Esophagus muscularis mucosa (tissue), 4 donors: ENCODE data around the gene RNF111. TPM values are rescaled to one million over a fixed set of nuclear protein-coding genes. Genes with fewer than 3 reads are reported as not detected.

Experiments
- DNase-seq: peaks from one replicate; pipeline ENCODE4 v3.0.0-alpha.2; 2017; ENCODE audit errors: extremely low spot score
- H3K27ac ChIP-seq, 4 donors: fragments of 200-600 bp; sonication (generic); replicated peaks in 1 of 4; 1 replicate in 3 of 4; 2 replicates in 1 of 4; pipeline ENCODE4 v1.5.1; 2016 to 2019; ENCODE audit warnings: mild to moderate bottlenecking in 1 of 4
- H3K27me3 ChIP-seq, 4 donors: fragments of 200-600 bp; sonication (generic); one replicate each; pipeline versions ENCODE4 v1.5.1 to v1.6.0; 2016 to 2019
- H3K36me3 ChIP-seq, 4 donors: fragments of 200-600 bp; sonication (generic); one replicate each; pipeline ENCODE4 v1.5.1; 2016 to 2019
- H3K4me1 ChIP-seq, 4 donors: fragments of 200-600 bp; sonication (generic); one replicate each; pipeline ENCODE4 v1.5.1; 2016 to 2019
- H3K4me3 ChIP-seq, 4 donors: fragments of 200-600 bp; sonication (generic); 1 replicate in 2 of 4; 2 replicates in 2 of 4; pipeline ENCODE4 v1.5.1; 2016 to 2019; ENCODE audit warnings: mild to moderate bottlenecking in 4 of 4, moderate library complexity in 1 of 4
- H3K9me3 ChIP-seq, 4 donors: fragments of 200-600 bp; sonication (generic); 1 replicate in 3 of 4; 2 replicates in 1 of 4; pipeline ENCODE4 v1.5.1; 2016 to 2019
- EP300 ChIP-seq: sonication (generic); formaldehyde crosslinking; IDR thresholded peaks from one replicate; pipeline ENCODE4 v1.6.1; 2017; ENCODE audit warnings: antibody characterized with exemption
- POLR2A ChIP-seq: fragments of 450-650 bp; IDR thresholded peaks from one replicate; pipeline ENCODE4 v1.6.1; 2017; ENCODE audit warnings: antibody characterized with exemption, moderate library complexity, mild to moderate bottlenecking, low read depth
- POLR2AphosphoS5 ChIP-seq, 2 donors: sonication (generic); formaldehyde crosslinking; IDR thresholded peaks; one replicate each; pipeline ENCODE4 v1.6.1; 2017; ENCODE audit warnings: antibody characterized with exemption in 2 of 2
- WGBS: methylation state at CpG from one replicate; pipeline ENCODE4 v1.1.5; 2018; 5-methylcytosine and 5-hydroxymethylcytosine counted together
- intact Hi-C: fragments of 100-400 bp; cut with DNase I; formaldehyde crosslinking; loops from one replicate; pipeline ENCODE4 v1.15.1; 2023
- total RNA-seq, 4 donors: library from RNA; depleted of rRNA; stranded (reverse); fragments of >200 nt; gene quantifications; one replicate each; pipeline versions ENCODE4 v1.1.0 to v1.2.1, GENCODE V29; 2016
- TF ChIP-seq, protein P1 (sequence below), 3 experiments: fragments of 200-600 bp in 2 of 3; fragments of 450-650 bp in 1 of 3; sonication (generic) in 2 of 3; IDR thresholded peaks; one replicate each; pipeline ENCODE4 v1.5.1; 2017 to 2019; ENCODE audit warnings: antibody characterized with exemption in 3 of 3, mild to moderate bottlenecking in 2 of 3, moderate library complexity in 1 of 3

The RNF111 gene
- total RNA-seq, 4 donors from 2014 or later, result 14.1 to 19.9 (median 18.4) TPM

DNA sequence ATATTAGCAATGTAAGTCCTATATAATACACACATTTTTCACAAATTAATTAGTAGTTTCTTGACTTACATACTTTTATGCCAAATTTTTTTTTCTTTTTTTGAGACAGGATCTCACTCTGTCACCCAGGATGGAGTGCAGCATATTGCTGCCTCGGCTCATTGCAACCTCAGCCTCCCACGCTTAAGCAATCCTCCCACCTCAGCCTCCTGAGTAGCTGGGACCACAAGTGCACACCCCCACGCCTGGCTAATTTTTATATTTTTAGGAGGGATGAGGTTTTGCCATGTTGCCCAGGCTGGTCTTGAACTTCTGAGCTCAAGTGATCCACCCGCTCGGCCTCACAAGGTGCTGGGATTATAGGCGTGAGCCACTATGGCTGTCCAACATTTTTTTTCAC is 54.6 kb downstream of the RNF111 start:
- no peak overlapping the region for H3K27ac ChIP-seq
- H3K4me1 ChIP-seq, result peaks cover 3 to 37% (median 17%) of the 10 kb centered on the region in 4 donors
- no peak for TF ChIP-seq POLR2A
- no peak for TF ChIP-seq POLR2AphosphoS5 (IDR thresholded peaks at IDR 0.05)
- TF ChIP-seq EP300, result no peak
- peaks cover 0 to 12% (median 3%) of the 10 kb centered on the region in 4 donors for H3K36me3 ChIP-seq
- H3K4me3 ChIP-seq, result no peak overlapping the region
- intact Hi-C loops, result no loop called here
- no peaks in the 10 kb centered on the region for H3K9me3 ChIP-seq
- over 99% methylated on average over 6 of the region's 6 CpGs for WGBS
- DNase-seq, result no peak
- H3K27me3 ChIP-seq, result no peaks in the 10 kb centered on the region

GRCh38 chr15:59048897-59049296 is 61.4 kb downstream of the RNF111 start:
- Histone ChIP-seq H3K4me1 (peaks cover 0 to 15% (median 13%) of the 10 kb centered on the region in 4 donors), H3K36me3 (peaks cover 0 to 15% (median 3%) of the 10 kb centered on the region in 4 donors), H3K27me3 (no peaks in the 10 kb centered on the region), H3K9me3 (no peaks in the 10 kb centered on the region), H3K27ac (no peak overlapping the region), H3K4me3 (no peak overlapping the region)
- intact Hi-C loops, result no loop called here
- 97% methylated on average over 3 of the region's 3 CpGs for WGBS
- no peak for DNase-seq
- TF ChIP-seq POLR2AphosphoS5 (IDR thresholded peaks at IDR 0.05), result no peak
- no peak for TF ChIP-seq EP300

DNA sequence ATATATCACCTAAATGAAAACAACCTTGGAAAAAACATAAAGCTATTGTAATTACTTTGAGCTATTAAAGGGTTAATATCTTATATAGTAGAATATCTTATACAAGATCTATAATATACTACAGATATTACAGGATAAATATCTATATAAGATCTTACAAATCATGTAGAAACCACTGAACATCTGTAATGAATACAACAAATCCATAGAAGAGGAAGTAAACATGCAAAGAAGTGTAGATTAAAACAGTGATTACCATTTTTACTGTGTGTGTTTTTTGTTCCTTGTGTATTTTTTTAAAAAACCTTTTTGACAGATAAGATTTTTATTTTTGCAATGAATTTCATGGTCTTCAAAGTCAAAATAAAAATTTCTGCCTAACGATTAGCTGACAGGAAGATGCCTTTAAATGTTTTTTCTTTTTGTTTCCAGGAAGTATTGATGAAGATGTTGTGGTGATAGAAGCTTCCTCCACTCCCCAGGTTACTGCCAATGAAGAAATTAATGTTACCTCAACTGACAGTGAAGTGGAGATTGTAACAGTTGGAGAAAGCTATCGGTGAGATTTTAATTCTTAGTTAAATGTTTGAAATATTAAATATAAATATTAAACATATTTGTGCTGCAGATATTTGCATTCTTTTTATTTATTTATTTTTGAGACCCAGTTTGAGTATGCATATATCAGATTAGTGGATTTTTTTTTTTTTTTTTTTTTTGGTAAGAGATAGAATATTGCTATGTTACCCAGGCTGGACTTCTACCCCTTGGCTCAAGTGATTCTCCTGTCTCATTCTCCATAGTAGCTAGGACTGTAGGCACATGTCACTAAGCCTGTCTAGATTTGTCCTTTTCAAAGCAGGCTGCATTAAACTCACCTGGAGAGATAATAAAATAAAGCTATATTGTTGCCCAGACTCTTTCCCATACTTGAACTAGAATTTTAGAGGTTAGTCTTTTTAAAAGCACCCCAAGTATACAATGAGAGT is 64.7 kb downstream of the RNF111 start:
- Histone ChIP-seq H3K4me1 (no peaks in the 10 kb centered on the region), H3K36me3 (peaks cover 4 to 45% (median 22%) of the 10 kb centered on the region in 4 donors), H3K27ac (no peak overlapping the region), H3K27me3 (no peaks in the 10 kb centered on the region), H3K9me3 (no peaks in the 10 kb centered on the region), H3K4me3 (no peak overlapping the region)
- no peak for DNase-seq
- 76% methylated on average over 2 of the region's 2 CpGs for WGBS
- intact Hi-C loops, result no loop called here
- TF ChIP-seq, protein P1, sequence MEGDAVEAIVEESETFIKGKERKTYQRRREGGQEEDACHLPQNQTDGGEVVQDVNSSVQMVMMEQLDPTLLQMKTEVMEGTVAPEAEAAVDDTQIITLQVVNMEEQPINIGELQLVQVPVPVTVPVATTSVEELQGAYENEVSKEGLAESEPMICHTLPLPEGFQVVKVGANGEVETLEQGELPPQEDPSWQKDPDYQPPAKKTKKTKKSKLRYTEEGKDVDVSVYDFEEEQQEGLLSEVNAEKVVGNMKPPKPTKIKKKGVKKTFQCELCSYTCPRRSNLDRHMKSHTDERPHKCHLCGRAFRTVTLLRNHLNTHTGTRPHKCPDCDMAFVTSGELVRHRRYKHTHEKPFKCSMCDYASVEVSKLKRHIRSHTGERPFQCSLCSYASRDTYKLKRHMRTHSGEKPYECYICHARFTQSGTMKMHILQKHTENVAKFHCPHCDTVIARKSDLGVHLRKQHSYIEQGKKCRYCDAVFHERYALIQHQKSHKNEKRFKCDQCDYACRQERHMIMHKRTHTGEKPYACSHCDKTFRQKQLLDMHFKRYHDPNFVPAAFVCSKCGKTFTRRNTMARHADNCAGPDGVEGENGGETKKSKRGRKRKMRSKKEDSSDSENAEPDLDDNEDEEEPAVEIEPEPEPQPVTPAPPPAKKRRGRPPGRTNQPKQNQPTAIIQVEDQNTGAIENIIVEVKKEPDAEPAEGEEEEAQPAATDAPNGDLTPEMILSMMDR (IDR thresholded peaks at IDR 0.05), result no peak
- no peak for TF ChIP-seq POLR2AphosphoS5 (IDR thresholded peaks at IDR 0.05)
- no peak for TF ChIP-seq POLR2A
- no peak for TF ChIP-seq EP300

GRCh38 chr15:59052915-59053407 is 65.5 kb downstream of the RNF111 start:
- Histone ChIP-seq H3K4me3 (no peak overlapping the region), H3K27ac (no peak overlapping the region), H3K4me1 (no peaks in the 10 kb centered on the region), H3K27me3 (no peaks in the 10 kb centered on the region), H3K9me3 (no peaks in the 10 kb centered on the region), H3K36me3 (peaks cover 4 to 53% (median 26%) of the 10 kb centered on the region in 4 donors)
- intact Hi-C loops, result no loop called here
- TF ChIP-seq EP300, result no peak
- no peak for TF ChIP-seq POLR2A
- TF ChIP-seq POLR2AphosphoS5 (IDR thresholded peaks at IDR 0.05), result no peak
- TF ChIP-seq, protein P1 (IDR thresholded peaks at IDR 0.05), result no peak
- no peak for DNase-seq
- WGBS, result 67% methylated on average over 3 of the region's 3 CpGs

- H3K4me3 ChIP-seq, result no peak overlapping the region
- no peak overlapping the region for H3K27ac ChIP-seq
- TF ChIP-seq POLR2AphosphoS5 (IDR thresholded peaks at IDR 0.05), result no peak
- TF ChIP-seq, protein P1 (IDR thresholded peaks at IDR 0.05), result no peak
- no peak for TF ChIP-seq EP300
- no peak for TF ChIP-seq POLR2A
- no peaks in the 10 kb centered on the region for H3K9me3 ChIP-seq
- WGBS, result 98% methylated on average over 2 of the region's 2 CpGs
- intact Hi-C loops, result no loop called here
- DNase-seq, result no peak
- H3K27me3 ChIP-seq, result no peaks in the 10 kb centered on the region
- peaks cover 8 to 58% (median 29%) of the 10 kb centered on the region in 4 donors for H3K36me3 ChIP-seq
- H3K4me1 ChIP-seq, result no peaks in the 10 kb centered on the region
These were observed 66.0 kb downstream of the RNF111 start for GRCh38 chr15:59053482-59053881.
